ENCODE data around the gene UTF1.
"Not testable (repeated sequence)": the region's sequence is repeated elsewhere in the genome, so short reads cannot be mapped to it uniquely, and the experiment has no call there.

- not testable (repeated sequence) for TF ChIP-seq POLR2AphosphoS5 (IDR thresholded peaks at IDR 0.05); POLR2A (IDR thresholded peaks at IDR 0.05); CTCF (IDR thresholded peaks at IDR 0.05 in 8 of 11, conservative IDR thresholded peaks at IDR 0.05 in 3 of 11)
Measured at GRCh38 chr10:133234796-133235195, 4.8 kb downstream of the UTF1 start.
